Fibroblast of pulmonary artery (primary cell): ENCODE measurements around the gene UTS2.

Experiments
- DNase-seq: peaks from one replicate; pipeline ENCODE4 v3.0.0-alpha.2; 2010; ENCODE audit warnings: low read depth
- H3K4me3 ChIP-seq: replicated peaks from 2 replicates; pipeline ENCODE4 v1.5.1; 2011; ENCODE audit warnings: low read depth, mild to moderate bottlenecking, control low read depth, low read length, moderate library complexity
- CTCF ChIP-seq: IDR thresholded peaks from 2 replicates; pipeline ENCODE4 v1.5.1; 2011; ENCODE audit warnings: mild to moderate bottlenecking, control low read depth, low read length, inconsistent platforms; ENCODE audit errors: missing control alignments

The UTS2 gene

GRCh38 chr1:7821282-7821681, 31.6 kb downstream of the UTS2 start:
- TF ChIP-seq CTCF, result no peak
- H3K4me3 ChIP-seq, result no peak overlapping the region
- no peak for DNase-seq

GRCh38 chr1:7813677-7814373, 39.0 kb downstream of the UTS2 start:
- DNase-seq, result no peak
- TF ChIP-seq CTCF, result no peak
- no peak overlapping the region for H3K4me3 ChIP-seq

- H3K4me3 ChIP-seq, result no peak overlapping the region
- no peak for DNase-seq
- no peak for TF ChIP-seq CTCF
These were observed 41.4 kb downstream of the UTS2 start for GRCh38 chr1:7811476-7811875.

- TF ChIP-seq CTCF, result no peak
- DNase-seq, result peak; percentile 82
- no peak overlapping the region for H3K4me3 ChIP-seq
These were observed 42.5 kb downstream of the UTS2 start for GRCh38 chr1:7810395-7810794.

GRCh38 chr1:7809742-7810141, 43.1 kb downstream of the UTS2 start:
- TF ChIP-seq CTCF, result no peak
- DNase-seq, result no peak
- H3K4me3 ChIP-seq, result no peak overlapping the region

GRCh38 chr1:7808253-7808844, 44.5 kb downstream of the UTS2 start:
- TF ChIP-seq CTCF, result peak; percentile 59
- DNase-seq, result peak; percentile 61
- no peak overlapping the region for H3K4me3 ChIP-seq

GRCh38 chr1:7805460-7805859, 47.4 kb downstream of the UTS2 start:
- no peak for TF ChIP-seq CTCF
- DNase-seq, result no peak
- H3K4me3 ChIP-seq, result no peak overlapping the region
